HG03066 (cell line): ENCODE data around the gene HBD.

Source experiments
- ATAC-seq: cut with Tn5 transposase; IDR thresholded peaks from one replicate; pipeline ENCODE4 v1.9.1; 2021; ENCODE audit warnings: low read depth; ENCODE audit not compliant: unreplicated experiment

The HBD gene

DNA sequence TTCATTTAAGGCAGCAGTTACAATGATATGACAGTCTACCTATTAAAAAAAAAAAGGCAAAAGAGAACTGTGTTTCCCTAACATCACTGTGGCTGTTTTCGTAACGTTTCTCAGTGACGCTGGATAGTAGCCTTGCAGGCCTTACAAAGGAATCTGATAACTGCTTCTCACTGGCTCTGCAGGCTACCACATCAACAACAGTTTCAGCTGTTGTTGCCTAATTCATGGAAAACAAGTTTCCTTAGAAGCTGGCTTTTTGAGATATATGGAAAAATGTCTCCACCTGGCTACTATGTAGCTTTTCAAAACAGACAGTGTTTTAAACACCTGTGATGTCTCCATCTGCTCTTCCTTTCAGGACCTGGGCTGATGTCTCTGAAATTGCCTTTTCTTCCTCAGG, 37.6 kb downstream of the HBD start:
- ATAC-seq, result no peak

DNA sequence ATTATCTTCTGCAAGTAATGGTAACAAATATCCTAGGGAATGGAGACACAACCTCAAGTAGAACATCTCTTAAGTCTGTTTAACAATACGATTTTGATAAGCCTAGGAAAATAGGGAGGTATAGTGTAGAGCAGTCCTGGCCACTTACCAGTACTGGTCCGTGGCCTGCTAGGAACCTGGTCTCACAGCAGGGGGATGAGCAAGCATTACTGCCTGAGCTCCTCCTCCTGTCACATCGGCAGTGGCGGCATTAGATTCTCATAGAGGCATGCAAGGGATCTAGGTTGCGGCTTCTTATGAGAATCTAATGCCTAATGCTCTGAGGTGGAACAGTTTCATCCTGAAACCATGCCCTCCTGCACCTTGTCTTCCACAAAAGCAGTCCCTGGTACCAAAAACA, 38.2 kb downstream of the HBD start:
- ATAC-seq, result no peak

DNA sequence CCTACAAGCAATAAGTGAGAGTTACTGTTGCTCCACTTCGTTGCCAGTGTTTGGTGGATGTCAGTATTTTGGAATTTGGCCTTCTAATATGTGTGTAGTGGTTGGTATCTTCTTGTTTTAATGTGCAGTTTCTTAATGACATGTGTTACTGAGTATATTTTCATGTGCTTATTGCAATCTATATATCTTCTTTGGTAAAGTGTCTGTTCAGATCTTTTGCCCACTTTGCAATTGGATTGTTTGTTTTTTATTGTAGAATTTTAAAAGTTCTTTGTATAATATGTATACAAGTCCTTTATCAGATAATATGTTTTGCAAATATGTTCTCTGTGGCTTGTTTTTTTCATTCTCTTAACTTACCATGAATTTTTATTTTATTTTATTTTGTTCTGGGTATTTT, 41.5 kb downstream of the HBD start:
- no peak for ATAC-seq

DNA sequence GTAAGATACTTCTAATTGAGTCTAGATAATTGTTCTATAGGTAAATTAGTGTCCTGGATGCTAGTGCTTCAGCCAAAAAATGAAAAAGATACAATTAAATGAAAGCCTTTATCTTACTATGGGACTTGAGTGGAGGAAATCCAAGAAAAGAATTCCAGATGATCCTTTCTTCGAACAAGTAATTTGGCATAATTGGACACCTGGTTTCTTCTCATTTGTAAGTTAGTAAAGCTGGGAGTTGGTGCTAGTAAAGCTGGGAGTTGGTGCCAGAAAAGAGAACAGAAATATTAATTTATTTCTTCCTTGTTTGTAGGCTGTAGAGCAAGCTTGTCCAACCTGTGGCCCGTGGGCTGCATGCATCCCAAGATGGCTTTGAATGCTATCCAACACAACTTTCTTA, 46.1 kb downstream of the HBD start:
- no peak for ATAC-seq
